Measurements from ENCODE around the gene PTPRB. TPM values are rescaled to one million over a fixed set of nuclear protein-coding genes. Genes with fewer than 3 reads are reported as not detected.

The PTPRB gene
- total RNA-seq, 2 experiments from 2014 or later, result not detected

- intact Hi-C loops (cut with DNase I, micrococcal nuclease), result no loop called here
- H3K4me3 Mint-ChIP-seq, result no peak overlapping the region
- CTCF ChIA-PET, result no interaction called here
- Histone ChIP-seq H3K27me3 (ENCODE audit: control insufficient read depth in 1 of 2, insufficient read depth in 2 of 2, low read length in 2 of 2) (peaks cover 0 to 3% of the 10 kb centered on the region in 2 experiments), H3K36me3 (ENCODE audit: insufficient read depth, low read length) (no peaks in the 10 kb centered on the region), H3K9me3 (ENCODE audit: control insufficient read depth in 1 of 2, insufficient read depth in 1 of 2, low read length in 2 of 2) (no peaks in the 10 kb centered on the region), H3K4me3 (ENCODE audit: low read length) (no peak overlapping the region), H3K27ac (ENCODE audit: low read depth in 1 of 2, low read length in 2 of 2) (no peak overlapping the region), H3K4me1 (ENCODE audit: insufficient read depth, low read length) (no peaks in the 10 kb centered on the region)
- H3K27ac Mint-ChIP-seq, result no peak overlapping the region
- no peak for DNase-seq
- no peak for TF ChIP-seq CTCF (IDR thresholded peaks at IDR 0.05)
- POLR2A ChIA-PET, result no interaction called here
- no peaks in the 10 kb centered on the region for H3K9me3 Mint-ChIP-seq
- no peaks in the 10 kb centered on the region for H3K36me3 Mint-ChIP-seq (ENCODE audit: low read depth)
- H3K4me1 Mint-ChIP-seq (ENCODE audit: low read depth), result no peaks in the 10 kb centered on the region
- peaks cover 10% of the 10 kb centered on the region for H3K27me3 Mint-ChIP-seq
- no peak for ATAC-seq (ENCODE audit: poor library complexity)
These were observed 77.8 kb downstream of the PTPRB start for GRCh38 chr12:70559390-70559789.

- no peak overlapping the region for H3K27ac Mint-ChIP-seq
- peaks cover 8% of the 10 kb centered on the region for H3K27me3 Mint-ChIP-seq
- POLR2A ChIA-PET, result no interaction called here
- intact Hi-C loops (cut with DNase I, micrococcal nuclease), result no loop called here
- H3K36me3 ChIP-seq (ENCODE audit: insufficient read depth, low read length), result no peaks in the 10 kb centered on the region
- DNase-seq (no peak), ATAC-seq (ENCODE audit: poor library complexity) (no peak)
- no peaks in the 10 kb centered on the region for H3K4me1 Mint-ChIP-seq (ENCODE audit: low read depth)
- no peaks in the 10 kb centered on the region for H3K36me3 Mint-ChIP-seq (ENCODE audit: low read depth)
- H3K4me3 ChIP-seq (ENCODE audit: low read length), result no peak overlapping the region
- no peaks in the 10 kb centered on the region for H3K4me1 ChIP-seq (ENCODE audit: insufficient read depth, low read length)
- no peaks in the 10 kb centered on the region for H3K9me3 Mint-ChIP-seq
- no peak overlapping the region for H3K27ac ChIP-seq (ENCODE audit: low read depth in 1 of 2, low read length in 2 of 2)
- H3K4me3 Mint-ChIP-seq, result no peak overlapping the region
- CTCF ChIA-PET, result no interaction called here
- H3K27me3 ChIP-seq (ENCODE audit: control insufficient read depth in 1 of 2, insufficient read depth in 2 of 2, low read length in 2 of 2), result peaks cover 0 to 7% of the 10 kb centered on the region in 2 experiments
- TF ChIP-seq CTCF (IDR thresholded peaks at IDR 0.05), result no peak
- H3K9me3 ChIP-seq (ENCODE audit: control insufficient read depth in 1 of 2, insufficient read depth in 1 of 2, low read length in 2 of 2), result no peaks in the 10 kb centered on the region
These were observed 79.5 kb downstream of the PTPRB start for GRCh38 chr12:70557583-70558191.

GRCh38 chr12:70556179-70556869 is 80.9 kb downstream of the PTPRB start:
- Mint-ChIP-seq H3K36me3 (ENCODE audit: low read depth) (no peaks in the 10 kb centered on the region), H3K27me3 (peaks cover 8% of the 10 kb centered on the region), H3K4me1 (ENCODE audit: low read depth) (no peaks in the 10 kb centered on the region), H3K9me3 (no peaks in the 10 kb centered on the region), H3K4me3 (no peak overlapping the region), H3K27ac (no peak overlapping the region)
- intact Hi-C loops (cut with DNase I, micrococcal nuclease), result no loop called here
- no peak overlapping the region for H3K4me3 ChIP-seq (ENCODE audit: low read length)
- ChIA-PET CTCF (no interaction called here), POLR2A (no interaction called here)
- H3K27ac ChIP-seq (ENCODE audit: low read depth in 1 of 2, low read length in 2 of 2), result no peak overlapping the region
- H3K36me3 ChIP-seq (ENCODE audit: insufficient read depth, low read length), result no peaks in the 10 kb centered on the region
- no peak for TF ChIP-seq CTCF (IDR thresholded peaks at IDR 0.05)
- peaks cover 0 to 7% of the 10 kb centered on the region in 2 experiments for H3K27me3 ChIP-seq (ENCODE audit: control insufficient read depth in 1 of 2, insufficient read depth in 2 of 2, low read length in 2 of 2)
- ATAC-seq (ENCODE audit: poor library complexity) (no peak), DNase-seq (no peak)
- H3K4me1 ChIP-seq (ENCODE audit: insufficient read depth, low read length), result no peaks in the 10 kb centered on the region
- H3K9me3 ChIP-seq (ENCODE audit: control insufficient read depth in 1 of 2, insufficient read depth in 1 of 2, low read length in 2 of 2), result no peaks in the 10 kb centered on the region
